HuH-7 (cell line): ENCODE measurements around the gene NDE1.
"Not testable (repeated sequence)": the region's sequence is repeated elsewhere in the genome, so short reads cannot be mapped to it uniquely, and the experiment has no call there.

Experiments used
- DNase-seq: peaks from one replicate; pipeline ENCODE4 v3.0.0; 2011; ENCODE audit warnings: low spot score

NDE1 gene

GRCh38 chr16:15701367-15701766 is 51.3 kb downstream of the NDE1 start:
- no peak for DNase-seq

GRCh38 chr16:15701975-15702970 is 52.2 kb downstream of the NDE1 start:
- DNase-seq: no peak

GRCh38 chr16:15703029-15703736 is 53.1 kb downstream of the NDE1 start:
- DNase-seq: no peak

- peak; percentile 84 for DNase-seq
Measured at GRCh38 chr16:15704545-15704987, 54.5 kb downstream of the NDE1 start.

- DNase-seq: no peak
Measured at GRCh38 chr16:15705064-15705565, 55.1 kb downstream of the NDE1 start.

- no peak for DNase-seq
Measured at GRCh38 chr16:15707332-15707731, 57.3 kb downstream of the NDE1 start.

GRCh38 chr16:15708096-15708495 is 58.1 kb downstream of the NDE1 start:
- DNase-seq: no peak

GRCh38 chr16:15708997-15709396 is 59.0 kb downstream of the NDE1 start:
- DNase-seq: no peak

- DNase-seq: no peak
Measured at GRCh38 chr16:15714393-15715172, 64.5 kb downstream of the NDE1 start.

- no peak for DNase-seq
Measured at GRCh38 chr16:15715221-15715620, 65.2 kb downstream of the NDE1 start.

- DNase-seq: no peak
Measured at GRCh38 chr16:15716694-15717447, 66.8 kb downstream of the NDE1 start.

- no peak for DNase-seq
Measured at GRCh38 chr16:15721018-15721417, 71.0 kb downstream of the NDE1 start.

GRCh38 chr16:15723808-15724207 is 73.8 kb downstream of the NDE1 start:
- no peak for DNase-seq

GRCh38 chr16:15725641-15726240 is 75.7 kb downstream of the NDE1 start:
- DNase-seq: no peak

- DNase-seq: no peak
Measured at GRCh38 chr16:15726715-15727114, 76.7 kb downstream of the NDE1 start.

- not testable (repeated sequence) for DNase-seq
Measured at GRCh38 chr16:15727697-15728096, 77.7 kb downstream of the NDE1 start.

- no peak for DNase-seq
Measured at GRCh38 chr16:15729152-15729551, 79.1 kb downstream of the NDE1 start.

- DNase-seq: no peak
Measured at GRCh38 chr16:15732416-15732815, 82.4 kb downstream of the NDE1 start.

GRCh38 chr16:15735610-15736009 is 85.6 kb downstream of the NDE1 start:
- DNase-seq: no peak

GRCh38 chr16:15736529-15736928 is 86.5 kb downstream of the NDE1 start:
- DNase-seq: no peak

GRCh38 chr16:15737140-15737644 is 87.1 kb downstream of the NDE1 start:
- DNase-seq: no peak
